ENCODE results near the gene PNPLA8. TPM values are rescaled to one million over a fixed set of nuclear protein-coding genes. Genes with fewer than 3 reads are reported as not detected.
A peak's percentile ranks its signal among the peaks of the same experiment; 100 is the strongest.

The PNPLA8 gene
- polyA plus RNA-seq, 3 donors: 10.2 to 80.0 (median 55.5) TPM

GRCh38 chr7:108452707-108453106 is 73.2 kb downstream of the PNPLA8 start:
- Histone ChIP-seq H4K20me1 (ENCODE audit: insufficient read depth, low read length) (no peaks in the 10 kb centered on the region), H3K79me2 (ENCODE audit: insufficient read depth, low read length) (no peaks in the 10 kb centered on the region), H3K9ac (ENCODE audit: insufficient read depth, low read length, poor library complexity, severe bottlenecking) (no peak overlapping the region), H3K4me1 (ENCODE audit: control insufficient read depth in 1 of 2, insufficient read depth in 2 of 2, low read length in 2 of 2) (peaks cover 7 to 17% of the 10 kb centered on the region in 2 donors), H2AFZ (ENCODE audit: insufficient read depth, low read depth, low read length, poor library complexity, severe bottlenecking) (no peak overlapping the region), H3K4me2 (replicated peaks; ENCODE audit: extremely low read depth, low read length, poor library complexity, severe bottlenecking) (no peak overlapping the region), H3K27me3 (ENCODE audit: control insufficient read depth in 2 of 2, insufficient read depth in 2 of 2, low read length in 2 of 2) (peaks cover 52 to 70% of the 10 kb centered on the region in 2 donors), H3K4me3 (replicated peaks in 1 of 3; ENCODE audit: low read depth in 2 of 3, low read length in 3 of 3) (no peak overlapping the region), H3K9me3 (replicated peaks in 1 of 2; ENCODE audit: control insufficient read depth in 1 of 2, insufficient read depth in 1 of 2, low read length in 2 of 2) (peaks cover 0 to 18% of the 10 kb centered on the region in 2 donors), H3K27ac (ENCODE audit: low read depth in 1 of 2, low read length in 2 of 2) (no peak overlapping the region), H3K36me3 (replicated peaks in 1 of 2; ENCODE audit: control insufficient read depth in 1 of 2, insufficient read depth in 2 of 2, low read length in 2 of 2) (no peaks in the 10 kb centered on the region)
- WGBS (ENCODE audit: insufficient coverage): no CpG with 5 or more reads among the region's 2 CpGs
- Mint-ChIP-seq H3K4me1 (peaks cover 8% of the 10 kb centered on the region), H3K4me3 (peak overlapping the region in 1 of 2 donors; percentile 71), H3K27ac (no peak overlapping the region), H3K27me3 (ENCODE audit: low read depth in 3 of 3) (peaks cover 57 to 74% (median 68%) of the 10 kb centered on the region in 3 donors), H3K36me3 (peaks cover 0 to 3% of the 10 kb centered on the region in 2 donors), H3K9me3 (peaks cover 0 to 4% (median 2%) of the 10 kb centered on the region in 7 donors)
- DNase-seq: peak in 1 of 3 donors; percentile 5
- TF ChIP-seq, protein P1, sequence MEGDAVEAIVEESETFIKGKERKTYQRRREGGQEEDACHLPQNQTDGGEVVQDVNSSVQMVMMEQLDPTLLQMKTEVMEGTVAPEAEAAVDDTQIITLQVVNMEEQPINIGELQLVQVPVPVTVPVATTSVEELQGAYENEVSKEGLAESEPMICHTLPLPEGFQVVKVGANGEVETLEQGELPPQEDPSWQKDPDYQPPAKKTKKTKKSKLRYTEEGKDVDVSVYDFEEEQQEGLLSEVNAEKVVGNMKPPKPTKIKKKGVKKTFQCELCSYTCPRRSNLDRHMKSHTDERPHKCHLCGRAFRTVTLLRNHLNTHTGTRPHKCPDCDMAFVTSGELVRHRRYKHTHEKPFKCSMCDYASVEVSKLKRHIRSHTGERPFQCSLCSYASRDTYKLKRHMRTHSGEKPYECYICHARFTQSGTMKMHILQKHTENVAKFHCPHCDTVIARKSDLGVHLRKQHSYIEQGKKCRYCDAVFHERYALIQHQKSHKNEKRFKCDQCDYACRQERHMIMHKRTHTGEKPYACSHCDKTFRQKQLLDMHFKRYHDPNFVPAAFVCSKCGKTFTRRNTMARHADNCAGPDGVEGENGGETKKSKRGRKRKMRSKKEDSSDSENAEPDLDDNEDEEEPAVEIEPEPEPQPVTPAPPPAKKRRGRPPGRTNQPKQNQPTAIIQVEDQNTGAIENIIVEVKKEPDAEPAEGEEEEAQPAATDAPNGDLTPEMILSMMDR (IDR thresholded peaks at IDR 0.05): peak; percentile 52
- intact Hi-C loops (cut with micrococcal nuclease): no loop called here

DNA sequence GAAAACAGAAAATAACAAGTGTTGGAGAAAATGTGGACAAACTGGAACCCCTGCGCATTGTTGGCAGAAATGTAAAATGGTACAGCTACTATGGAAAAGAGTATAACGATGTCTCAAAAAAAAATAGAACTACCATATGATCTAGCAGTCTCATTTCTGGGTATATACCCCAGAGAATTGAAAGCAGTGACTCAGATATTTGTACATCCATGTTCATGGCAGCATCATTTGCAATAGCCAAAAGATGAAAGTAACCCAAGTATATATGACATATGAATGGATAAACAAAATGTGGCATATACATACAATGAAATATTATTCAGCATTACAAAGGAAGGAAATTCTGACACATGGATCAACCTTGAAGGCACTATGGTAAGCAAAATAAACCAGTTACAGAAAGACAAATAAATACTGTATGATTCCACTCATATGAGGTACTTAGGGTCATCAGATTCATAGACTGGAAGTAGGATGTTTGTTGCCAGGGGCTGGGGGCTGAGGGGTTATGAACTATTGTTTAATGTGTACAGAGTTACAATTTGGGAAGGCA is 74.6 kb downstream of the PNPLA8 start:
- H3K36me3 Mint-ChIP-seq: no peaks in the 10 kb centered on the region
- no peaks in the 10 kb centered on the region for H3K36me3 ChIP-seq (replicated peaks in 1 of 2; ENCODE audit: control insufficient read depth in 1 of 2, insufficient read depth in 2 of 2, low read length in 2 of 2)
- DNase-seq: no peak
- H3K4me1 Mint-ChIP-seq: peaks cover 5% of the 10 kb centered on the region
- TF ChIP-seq, protein P1 (IDR thresholded peaks at IDR 0.05): no peak
- H2AFZ ChIP-seq (ENCODE audit: insufficient read depth, low read depth, low read length, poor library complexity, severe bottlenecking): no peak overlapping the region
- H3K79me2 ChIP-seq (ENCODE audit: insufficient read depth, low read length): no peaks in the 10 kb centered on the region
- peaks cover 7 to 15% of the 10 kb centered on the region in 2 donors for H3K4me1 ChIP-seq (ENCODE audit: control insufficient read depth in 1 of 2, insufficient read depth in 2 of 2, low read length in 2 of 2)
- no peak overlapping the region for H3K27ac ChIP-seq (ENCODE audit: low read depth in 1 of 2, low read length in 2 of 2)
- H3K27ac Mint-ChIP-seq: no peak overlapping the region
- intact Hi-C loops (cut with micrococcal nuclease): no loop called here
- peak overlapping the region in 1 of 2 donors; percentile 26 for H3K4me3 Mint-ChIP-seq
- WGBS (ENCODE audit: insufficient coverage): no CpG with 5 or more reads among the region's 2 CpGs
- H3K4me2 ChIP-seq (replicated peaks; ENCODE audit: extremely low read depth, low read length, poor library complexity, severe bottlenecking): no peak overlapping the region
- H3K9me3 Mint-ChIP-seq: peaks cover 0 to 9% (median 2%) of the 10 kb centered on the region in 7 donors
- peaks cover 0 to 9% of the 10 kb centered on the region in 2 donors for H3K9me3 ChIP-seq (replicated peaks in 1 of 2; ENCODE audit: control insufficient read depth in 1 of 2, insufficient read depth in 1 of 2, low read length in 2 of 2)
- H3K4me3 ChIP-seq (replicated peaks in 1 of 3; ENCODE audit: low read depth in 2 of 3, low read length in 3 of 3): no peak overlapping the region
- H4K20me1 ChIP-seq (ENCODE audit: insufficient read depth, low read length): no peaks in the 10 kb centered on the region
- H3K9ac ChIP-seq (ENCODE audit: insufficient read depth, low read length, poor library complexity, severe bottlenecking): no peak overlapping the region
- H3K27me3 ChIP-seq (ENCODE audit: control insufficient read depth in 2 of 2, insufficient read depth in 2 of 2, low read length in 2 of 2): peaks cover 42 to 59% of the 10 kb centered on the region in 2 donors
- peaks cover 46 to 64% (median 63%) of the 10 kb centered on the region in 3 donors for H3K27me3 Mint-ChIP-seq (ENCODE audit: low read depth in 3 of 3)
